ENCODE results near the gene DMD.

Gene DMD

GRCh38 chrX:31168551-31168950 is 2042.8 kb downstream of the DMD start:
- TF ChIP-seq SIN3A (IDR thresholded peaks at IDR 0.05; ENCODE audit: borderline replicate concordance, insufficient read depth, low read length) (no peak), POLR2AphosphoS5 (IDR thresholded peaks at IDR 0.05; ENCODE audit: low read depth, low read length) (no peak), REST (IDR thresholded peaks at IDR 0.05; ENCODE audit: insufficient read depth in 1 of 2, low read depth in 2 of 2, low read length in 2 of 2) (no peak), TAF1 (IDR thresholded peaks at IDR 0.05; ENCODE audit: borderline replicate concordance, insufficient read depth, low read length) (no peak), FOXP2 (optimal IDR thresholded peaks at IDR 0.05; ENCODE audit: borderline replicate concordance, extremely low read depth, extremely low read length, insufficient read depth) (no peak)

DNA sequence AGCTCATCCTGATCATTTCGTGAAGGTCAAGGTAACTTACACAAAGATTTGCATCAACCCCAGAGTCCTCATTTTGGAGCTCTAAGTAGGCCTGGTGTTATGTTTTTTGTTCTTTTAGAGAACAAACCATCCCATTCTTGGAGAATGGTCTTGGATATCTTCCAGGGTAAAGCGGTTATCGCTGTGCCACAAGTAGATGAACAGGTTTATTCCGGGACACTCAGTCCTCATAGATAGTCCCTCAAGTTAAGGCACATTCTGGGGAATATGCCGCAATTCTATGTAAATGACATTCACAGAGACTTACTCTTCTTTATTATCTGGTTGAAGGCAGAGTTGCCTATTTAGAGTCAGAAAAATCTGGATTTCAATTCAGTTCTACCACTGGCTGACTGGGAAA is 2044.5 kb downstream of the DMD start:
- TF ChIP-seq POLR2AphosphoS5 (IDR thresholded peaks at IDR 0.05; ENCODE audit: low read depth, low read length) (no peak), REST (IDR thresholded peaks at IDR 0.05; ENCODE audit: insufficient read depth in 1 of 2, low read depth in 2 of 2, low read length in 2 of 2) (no peak), SIN3A (IDR thresholded peaks at IDR 0.05; ENCODE audit: borderline replicate concordance, insufficient read depth, low read length) (no peak), FOXP2 (optimal IDR thresholded peaks at IDR 0.05; ENCODE audit: borderline replicate concordance, extremely low read depth, extremely low read length, insufficient read depth) (no peak), TAF1 (IDR thresholded peaks at IDR 0.05; ENCODE audit: borderline replicate concordance, insufficient read depth, low read length) (no peak)

GRCh38 chrX:31166416-31166815 is 2044.9 kb downstream of the DMD start:
- TF ChIP-seq FOXP2 (optimal IDR thresholded peaks at IDR 0.05; ENCODE audit: borderline replicate concordance, extremely low read depth, extremely low read length, insufficient read depth): no peak
- no peak for TF ChIP-seq SIN3A (IDR thresholded peaks at IDR 0.05; ENCODE audit: borderline replicate concordance, insufficient read depth, low read length)
- no peak for TF ChIP-seq POLR2AphosphoS5 (IDR thresholded peaks at IDR 0.05; ENCODE audit: low read depth, low read length)
- TF ChIP-seq TAF1 (IDR thresholded peaks at IDR 0.05; ENCODE audit: borderline replicate concordance, insufficient read depth, low read length): no peak
- no peak for TF ChIP-seq REST (IDR thresholded peaks at IDR 0.05; ENCODE audit: insufficient read depth in 1 of 2, low read depth in 2 of 2, low read length in 2 of 2)

GRCh38 chrX:31165241-31166035 is 2045.9 kb downstream of the DMD start:
- TF ChIP-seq TAF1 (IDR thresholded peaks at IDR 0.05; ENCODE audit: borderline replicate concordance, insufficient read depth, low read length): no peak
- no peak for TF ChIP-seq FOXP2 (optimal IDR thresholded peaks at IDR 0.05; ENCODE audit: borderline replicate concordance, extremely low read depth, extremely low read length, insufficient read depth)
- TF ChIP-seq SIN3A (IDR thresholded peaks at IDR 0.05; ENCODE audit: borderline replicate concordance, insufficient read depth, low read length): no peak
- no peak for TF ChIP-seq REST (IDR thresholded peaks at IDR 0.05; ENCODE audit: insufficient read depth in 1 of 2, low read depth in 2 of 2, low read length in 2 of 2)
- TF ChIP-seq POLR2AphosphoS5 (IDR thresholded peaks at IDR 0.05; ENCODE audit: low read depth, low read length): no peak
